Measurements from ENCODE around the gene CACNA1S.

CACNA1S gene

GRCh38 chr1:201115390-201115937 lies 3.2 kb upstream of the CACNA1S start:
- DNase-seq: no peak

- peak; percentile 93 for DNase-seq
These were observed 2.3 kb upstream of the CACNA1S start for GRCh38 chr1:201114245-201115131.

GRCh38 chr1:201113451-201114244 lies 1.4 kb upstream of the CACNA1S start:
- no peak for DNase-seq

- no peak for DNase-seq
These were observed 700 bp upstream of the CACNA1S start for GRCh38 chr1:201112926-201113325.

- no peak for DNase-seq
These were observed 554 bp downstream of the CACNA1S start for GRCh38 chr1:201111672-201112071.

GRCh38 chr1:201111156-201111555 lies 1.1 kb downstream of the CACNA1S start:
- no peak for DNase-seq

GRCh38 chr1:201110616-201111015 lies 1.6 kb downstream of the CACNA1S start:
- no peak for DNase-seq

GRCh38 chr1:201110138-201110537 lies 2.1 kb downstream of the CACNA1S start:
- DNase-seq: no peak

GRCh38 chr1:201109651-201110050 lies 2.6 kb downstream of the CACNA1S start:
- DNase-seq: no peak

GRCh38 chr1:201108614-201109013 lies 3.6 kb downstream of the CACNA1S start:
- DNase-seq: no peak

- no peak for DNase-seq
These were observed 6.5 kb downstream of the CACNA1S start for GRCh38 chr1:201105688-201106087.

GRCh38 chr1:201104141-201104540 lies 8.1 kb downstream of the CACNA1S start:
- DNase-seq: no peak

- no peak for DNase-seq
These were observed 8.6 kb downstream of the CACNA1S start for GRCh38 chr1:201103666-201104065.

- DNase-seq: no peak
These were observed 11.9 kb downstream of the CACNA1S start for GRCh38 chr1:201100169-201100930.

- DNase-seq: no peak
These were observed 13.1 kb downstream of the CACNA1S start for GRCh38 chr1:201098992-201099677.

GRCh38 chr1:201096977-201097856 lies 15.0 kb downstream of the CACNA1S start:
- no peak for DNase-seq

GRCh38 chr1:201096041-201096461 lies 16.2 kb downstream of the CACNA1S start:
- peak; percentile 82 for DNase-seq

GRCh38 chr1:201095581-201095980 lies 16.6 kb downstream of the CACNA1S start:
- DNase-seq: no peak

GRCh38 chr1:201094832-201095231 lies 17.4 kb downstream of the CACNA1S start:
- DNase-seq: peak; percentile 50

- no peak for DNase-seq
These were observed 18.3 kb downstream of the CACNA1S start for GRCh38 chr1:201093962-201094361.

GRCh38 chr1:201093561-201093960 lies 18.7 kb downstream of the CACNA1S start:
- no peak for DNase-seq

Measured in right hindlimb (tissue), 1 donor.